GM18511 (cell line): ENCODE measurements around the gene IER5L.
A peak's percentile ranks its signal among the peaks of the same experiment; 100 is the strongest.
"Not testable (repeated sequence)": the region's sequence is repeated elsewhere in the genome, so short reads cannot be mapped to it uniquely, and the experiment has no call there.

Experiments
- ATAC-seq: cut with Tn5 transposase; IDR thresholded peaks from one replicate; pipeline ENCODE4 v1.9.1; 2021; ENCODE audit warnings: mild to moderate bottlenecking, moderate library complexity; ENCODE audit not compliant: unreplicated experiment

IER5L gene

GRCh38 chr9:129140397-129141065 lies 37.5 kb downstream of the IER5L start:
- peak; percentile 15 for ATAC-seq

DNA sequence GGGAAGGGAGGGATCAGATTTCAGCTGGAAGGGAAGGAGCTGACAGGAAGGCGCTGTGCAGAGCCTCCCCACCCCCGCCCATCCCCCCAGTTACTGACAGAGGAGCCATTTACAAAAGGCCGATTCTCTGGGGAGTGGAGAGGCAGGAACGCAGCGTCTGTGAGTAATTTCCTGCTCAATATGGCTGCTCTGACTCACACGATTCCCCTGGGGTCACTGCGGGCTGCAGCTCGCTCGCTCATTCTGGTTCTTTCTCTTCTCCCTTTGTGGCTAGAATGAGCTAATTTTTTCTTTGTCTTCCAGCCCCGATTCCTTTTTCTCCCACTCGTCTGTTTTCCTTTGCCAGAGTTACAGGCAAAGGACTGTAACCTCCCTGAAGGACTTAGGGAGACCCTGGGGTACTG lies 38.1 kb downstream of the IER5L start:
- peak; percentile 66 for ATAC-seq

DNA sequence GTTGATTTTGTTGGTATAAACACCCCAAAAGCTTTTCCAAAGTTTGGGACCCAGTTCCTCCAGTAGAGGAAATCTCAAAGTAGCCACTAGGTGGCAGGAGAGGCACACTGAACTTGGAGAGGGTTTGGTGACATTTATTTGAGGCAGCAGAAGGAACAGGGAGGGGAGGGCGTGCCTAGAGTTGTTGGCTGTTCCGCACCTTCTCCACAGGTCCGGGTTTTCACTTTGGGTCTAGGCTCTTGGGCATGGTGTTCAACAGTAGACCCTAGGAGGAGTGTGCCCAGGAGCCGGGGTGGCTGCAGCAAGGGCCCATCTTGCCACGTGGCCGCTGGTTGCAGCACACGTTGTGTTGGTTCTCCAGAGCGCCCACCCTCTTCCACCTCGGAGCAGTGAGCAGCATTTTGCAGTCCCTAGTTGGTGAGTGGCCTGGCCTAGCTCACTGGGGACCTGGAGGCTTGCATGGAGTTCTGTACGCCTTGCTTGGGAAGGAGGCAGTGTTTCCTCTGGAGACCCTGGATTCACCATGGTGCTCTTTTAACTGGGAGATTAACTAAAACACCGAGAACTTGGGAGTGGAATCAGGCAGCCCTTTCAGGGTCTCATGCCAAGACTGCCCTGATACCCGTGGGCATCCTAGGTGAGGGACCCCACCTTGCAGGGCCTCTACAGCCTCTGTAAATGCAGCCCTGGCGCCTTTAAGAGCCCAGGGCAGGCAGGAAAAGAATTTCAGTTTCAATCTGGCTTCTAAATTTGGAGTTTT lies 38.6 kb downstream of the IER5L start:
- ATAC-seq = peak; percentile 38

DNA sequence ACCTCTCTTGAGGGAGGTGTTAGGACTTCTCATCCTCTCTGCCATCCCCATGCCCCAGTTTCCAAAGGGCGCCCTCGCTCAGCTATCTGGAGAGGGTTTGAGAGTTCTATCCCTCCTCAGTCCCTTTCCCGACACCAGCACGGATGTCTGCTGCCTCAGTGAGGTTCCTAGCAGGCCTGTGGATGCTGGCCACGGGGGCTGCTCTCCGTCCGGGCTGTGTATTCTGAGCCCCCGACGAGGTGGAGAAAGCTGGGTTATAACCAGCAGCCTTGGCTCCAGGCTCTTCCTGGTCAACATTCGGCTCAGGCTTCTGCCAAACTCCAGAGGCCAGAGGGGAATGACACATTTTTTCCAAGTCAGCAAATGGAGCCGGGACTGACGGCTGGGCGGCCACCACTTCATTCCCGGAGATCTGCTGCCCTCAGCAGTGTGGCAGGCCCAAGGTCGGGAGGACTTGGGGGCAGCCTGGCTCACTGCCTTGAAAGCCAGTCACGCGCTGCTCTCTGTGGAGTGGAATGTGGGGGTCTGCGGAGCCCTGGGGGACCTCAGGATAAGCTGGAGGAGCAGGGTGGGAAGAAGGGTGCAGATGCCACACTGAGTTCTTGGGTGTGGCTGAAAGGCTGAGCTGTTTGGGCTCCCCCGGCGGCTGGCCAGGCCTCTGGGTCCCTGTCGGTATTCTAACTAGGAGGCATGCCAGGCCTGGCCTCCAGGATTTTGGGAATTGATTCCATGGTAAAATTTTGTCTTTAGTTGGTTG lies 39.4 kb downstream of the IER5L start:
- no peak for ATAC-seq

GRCh38 chr9:129138144-129138462 lies 40.0 kb downstream of the IER5L start:
- ATAC-seq = no peak

DNA sequence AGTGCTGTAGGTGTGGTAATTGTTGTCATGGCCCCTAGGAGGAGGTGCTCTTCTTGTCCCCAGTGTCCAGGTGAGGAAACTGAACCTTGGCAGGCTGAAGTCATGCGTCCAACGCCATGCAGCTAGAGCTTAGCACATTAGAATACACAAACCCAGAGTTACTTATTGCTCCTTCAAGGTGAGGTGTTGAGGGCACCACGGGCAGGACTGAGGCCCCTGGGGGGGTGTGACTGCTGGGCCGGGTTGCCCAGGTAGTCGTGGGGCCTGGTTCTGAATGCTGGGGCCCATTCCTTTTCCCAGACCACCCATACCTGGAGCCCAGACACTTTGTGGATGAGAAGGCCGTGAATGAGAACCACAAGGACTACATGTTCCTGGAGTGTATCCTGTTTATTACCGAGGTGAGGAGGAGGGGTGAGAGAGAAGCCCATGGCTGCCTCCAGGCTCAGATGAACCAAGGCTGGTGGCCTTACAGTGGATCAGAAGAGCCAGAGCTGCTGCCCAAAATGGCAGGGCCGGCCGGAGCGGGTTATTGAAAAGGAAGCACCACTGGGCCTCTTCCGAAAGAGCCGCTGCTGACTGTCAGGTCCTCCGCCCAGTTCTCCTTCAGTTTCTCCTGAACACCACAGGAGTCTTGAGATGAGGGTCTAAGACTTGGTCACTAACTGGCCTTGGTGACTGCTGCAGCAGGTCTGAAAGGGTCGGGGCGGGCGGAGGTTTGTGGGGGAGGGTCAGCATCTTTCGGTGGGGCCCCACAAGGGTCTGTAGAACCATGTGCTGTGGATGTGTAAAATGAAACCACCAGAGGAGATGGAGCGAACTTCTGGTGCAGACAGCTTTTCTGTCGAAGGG lies 40.5 kb downstream of the IER5L start:
- no peak for ATAC-seq

GRCh38 chr9:129136446-129137035 lies 41.5 kb downstream of the IER5L start:
- no peak for ATAC-seq

DNA sequence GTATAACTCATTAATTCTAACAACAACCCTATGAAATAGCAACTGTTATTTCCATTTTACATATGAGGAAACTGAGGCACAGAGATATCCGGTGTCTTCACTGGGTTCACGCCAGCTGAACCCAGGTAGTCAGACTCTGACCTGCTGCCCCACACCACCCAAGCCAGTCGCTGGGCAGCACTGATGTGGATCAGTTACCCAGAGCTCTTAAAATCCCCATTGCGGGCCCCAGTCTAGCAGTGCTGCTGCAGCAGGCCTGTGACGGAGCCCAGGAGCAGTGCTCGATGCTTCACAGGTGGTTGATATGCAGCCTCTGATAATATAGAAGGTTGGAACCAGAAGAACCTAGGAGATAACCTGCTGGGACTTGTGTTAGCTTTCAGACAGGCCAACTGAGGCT lies 42.6 kb downstream of the IER5L start:
- ATAC-seq = no peak

GRCh38 chr9:129133082-129133481 lies 45.0 kb downstream of the IER5L start:
- no peak for ATAC-seq

DNA sequence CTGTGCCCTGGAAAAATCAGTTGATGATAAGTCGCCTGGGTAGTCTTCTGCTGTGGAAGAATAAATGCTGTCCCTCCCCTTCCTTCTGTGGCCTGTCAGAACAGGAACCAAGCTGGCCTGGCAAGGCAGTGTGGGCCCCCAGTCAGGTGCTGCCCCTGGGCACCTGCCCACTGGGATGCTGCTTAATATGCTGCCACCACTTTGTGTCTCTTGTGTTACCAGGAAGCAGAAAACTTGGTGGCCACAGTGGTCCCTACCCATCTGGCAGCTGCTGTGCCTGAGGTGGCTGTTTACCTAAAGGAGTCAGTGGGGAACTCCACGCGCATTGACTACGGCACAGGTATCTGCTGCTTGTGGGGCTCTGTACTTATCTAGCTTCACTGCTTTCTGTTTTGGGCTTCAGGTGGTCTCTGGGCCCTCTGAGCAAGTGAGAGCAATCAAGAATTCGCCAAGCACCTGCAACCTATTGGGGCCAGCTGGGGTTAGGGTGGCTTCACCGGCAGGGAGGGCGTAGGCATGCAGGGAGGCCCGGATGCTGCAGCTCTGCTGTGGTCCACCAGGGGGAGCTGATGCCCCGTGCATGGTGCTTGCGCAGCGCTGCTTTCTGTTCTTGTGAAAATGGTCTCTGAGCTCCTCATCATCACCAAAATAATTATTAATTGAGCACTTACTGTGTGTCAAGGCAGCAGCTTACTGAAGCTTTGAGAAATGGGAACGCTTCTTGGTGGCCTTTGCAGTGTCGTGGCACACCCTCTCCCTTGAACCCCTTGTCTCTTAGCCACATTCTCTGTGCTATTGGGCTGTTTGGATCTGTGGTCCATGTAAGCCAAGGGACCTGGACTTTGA lies 46.5 kb downstream of the IER5L start:
- ATAC-seq = no peak

- ATAC-seq = no peak
These were observed 47.3 kb downstream of the IER5L start for GRCh38 chr9:129130791-129131190.

GRCh38 chr9:129130271-129130670 lies 47.8 kb downstream of the IER5L start:
- ATAC-seq = not testable (repeated sequence)

GRCh38 chr9:129128689-129129088 lies 49.4 kb downstream of the IER5L start:
- ATAC-seq = no peak

- ATAC-seq = no peak
These were observed 51.1 kb downstream of the IER5L start for GRCh38 chr9:129126749-129127618.
